Head of caudate nucleus (tissue), 42 donors: ENCODE measurements around the gene TOR4A.

ENCODE experiments used
- DNase-seq, 42 donors: peaks; one replicate each; pipeline versions ENCODE4 v3.0.0 to v3.0.0-alpha.2; 2020 to 2021; ENCODE audit warnings: mixed read lengths in 7 of 42
- intact Hi-C: fragments of 100-400 bp; cut with DNase I; formaldehyde crosslinking; loops from one replicate; pipeline ENCODE4 v1.15.0; 2022

Gene TOR4A

GRCh38 chr9:137277329-137278041, at the start of gene TOR4A:
Gene TOR4A, plus strand, starts transcription at chr9:137277726. Its CDS starts 964 bp downstream, at chr9:137278690.
- intact Hi-C loops = no loop called here
- peak in 33 of 42 donors; percentile 16 to 70 (median 52) for DNase-seq

GRCh38 chr9:137227853-137228505, 49.5 kb upstream of the TOR4A start:
- intact Hi-C loops = loop anchor here (5.0 kb wide), 2 partner anchors 41 to 111 kb away; partner anchors contain the start of genes ANAPC2 and SSNA1
- no peak for DNase-seq

- no peak for DNase-seq
- intact Hi-C loops = loop anchor here (5.0 kb wide), 2 partner anchors 41 to 111 kb away; partner anchors contain the start of genes ANAPC2 and SSNA1
Observed at GRCh38 chr9:137228506-137228967, 49.0 kb upstream of the TOR4A start.

GRCh38 chr9:137228968-137229896, 48.3 kb upstream of the TOR4A start:
- intact Hi-C loops = loop anchor here (5.0 kb wide), 2 partner anchors 42 to 112 kb away; partner anchors contain the start of genes ANAPC2 and SSNA1
- no peak for DNase-seq

GRCh38 chr9:137229903-137230704, 47.4 kb upstream of the TOR4A start:
- no peak for DNase-seq

GRCh38 chr9:137230705-137231371, 46.7 kb upstream of the TOR4A start, which contains the start of gene SLC34A3:
Gene SLC34A3, plus strand, starts transcription at chr9:137230901. Its CDS starts 802 bp downstream, at chr9:137231703.
- DNase-seq = no peak
- intact Hi-C loops = no loop called here

More at GRCh38 chr9:137229903-137230704, 47.4 kb upstream of the TOR4A start:
- intact Hi-C loops = loop anchor here (5.0 kb wide), 2 partner anchors 43 to 113 kb away; partner anchors contain the start of genes ANAPC2 and SSNA1

- intact Hi-C loops = no loop called here
- DNase-seq = no peak
Observed at GRCh38 chr9:137231372-137232039, 46.0 kb upstream of the TOR4A start.

- no peak for DNase-seq
- intact Hi-C loops = no loop called here
Observed at GRCh38 chr9:137232101-137232500, 45.4 kb upstream of the TOR4A start.

- intact Hi-C loops = no loop called here
- DNase-seq = no peak
Observed at GRCh38 chr9:137232510-137232909, 45.0 kb upstream of the TOR4A start.

- intact Hi-C loops = no loop called here
- DNase-seq = no peak
Observed at GRCh38 chr9:137233143-137233980, 44.2 kb upstream of the TOR4A start.

GRCh38 chr9:137234055-137234697, 43.4 kb upstream of the TOR4A start:
- intact Hi-C loops = no loop called here
- no peak for DNase-seq

- DNase-seq = no peak
- intact Hi-C loops = no loop called here
Observed at GRCh38 chr9:137234758-137235423, 42.6 kb upstream of the TOR4A start.

GRCh38 chr9:137235424-137236237, 41.9 kb upstream of the TOR4A start:
- no peak for DNase-seq
- intact Hi-C loops = no loop called here

GRCh38 chr9:137236238-137236935, 41.1 kb upstream of the TOR4A start:
- intact Hi-C loops = no loop called here
- peak; percentile 72 to 93 (median 86) for DNase-seq
